GM06990 (cell line): ENCODE measurements around the gene ACOT12.
"Not testable (repeated sequence)": the region's sequence is repeated elsewhere in the genome, so short reads cannot be mapped to it uniquely, and the experiment has no call there.

Source experiments
- DNase-seq: peaks from one replicate; pipeline ENCODE4 v3.0.0-alpha.2; 2011; ENCODE audit not compliant: insufficient read length; ENCODE audit errors: extremely low read depth
- H3K27me3 ChIP-seq: replicated peaks from 2 replicates; pipeline ENCODE4 v1.6.0; 2011; ENCODE audit warnings: low read length; ENCODE audit not compliant: control insufficient read depth, insufficient read depth
- H3K36me3 ChIP-seq: 2 replicates; pipeline ENCODE4 v1.5.1; 2011; ENCODE audit warnings: low read length; ENCODE audit not compliant: control insufficient read depth, insufficient read depth
- H3K4me3 ChIP-seq: replicated peaks from 2 replicates; pipeline ENCODE4 v1.5.1; 2011; ENCODE audit warnings: low read depth, mild to moderate bottlenecking, control low read depth, low read length
- TF ChIP-seq, protein P1 (sequence below): IDR thresholded peaks from 2 replicates; pipeline ENCODE4 v1.5.1; 2011; ENCODE audit warnings: low read length, control low read depth, mild to moderate bottlenecking, inconsistent platforms; ENCODE audit not compliant: insufficient read depth, poor library complexity, severe bottlenecking

The ACOT12 gene

DNA sequence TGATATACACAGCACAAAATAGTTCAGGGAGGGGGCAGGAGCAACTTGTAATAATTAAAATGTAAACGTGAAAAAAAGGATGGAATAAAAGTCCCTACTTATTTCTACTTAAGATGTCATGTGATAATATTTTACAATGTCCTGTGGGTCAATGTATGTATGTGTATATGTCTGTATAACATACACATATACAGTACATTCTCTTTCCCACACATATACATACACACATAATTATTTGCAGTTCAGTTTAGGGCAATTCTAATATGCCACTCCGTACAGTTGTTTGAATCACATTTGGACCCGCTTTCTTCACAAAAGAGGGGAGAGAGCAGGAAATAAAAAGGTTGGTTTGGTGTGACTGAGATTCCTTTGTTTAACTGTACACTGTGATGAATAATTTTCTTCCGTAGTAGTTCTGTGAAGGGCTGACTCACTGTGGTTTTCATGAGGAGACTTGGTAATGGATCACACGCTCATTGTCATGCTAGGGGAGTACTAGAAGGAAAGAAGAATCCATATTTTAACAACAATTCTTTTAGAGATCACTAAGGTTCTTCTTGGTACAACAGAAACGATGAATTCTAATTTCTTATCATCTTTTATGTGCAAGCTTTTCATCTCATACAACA lies 26.2 kb upstream of the ACOT12 start:
- TF ChIP-seq, protein P1, sequence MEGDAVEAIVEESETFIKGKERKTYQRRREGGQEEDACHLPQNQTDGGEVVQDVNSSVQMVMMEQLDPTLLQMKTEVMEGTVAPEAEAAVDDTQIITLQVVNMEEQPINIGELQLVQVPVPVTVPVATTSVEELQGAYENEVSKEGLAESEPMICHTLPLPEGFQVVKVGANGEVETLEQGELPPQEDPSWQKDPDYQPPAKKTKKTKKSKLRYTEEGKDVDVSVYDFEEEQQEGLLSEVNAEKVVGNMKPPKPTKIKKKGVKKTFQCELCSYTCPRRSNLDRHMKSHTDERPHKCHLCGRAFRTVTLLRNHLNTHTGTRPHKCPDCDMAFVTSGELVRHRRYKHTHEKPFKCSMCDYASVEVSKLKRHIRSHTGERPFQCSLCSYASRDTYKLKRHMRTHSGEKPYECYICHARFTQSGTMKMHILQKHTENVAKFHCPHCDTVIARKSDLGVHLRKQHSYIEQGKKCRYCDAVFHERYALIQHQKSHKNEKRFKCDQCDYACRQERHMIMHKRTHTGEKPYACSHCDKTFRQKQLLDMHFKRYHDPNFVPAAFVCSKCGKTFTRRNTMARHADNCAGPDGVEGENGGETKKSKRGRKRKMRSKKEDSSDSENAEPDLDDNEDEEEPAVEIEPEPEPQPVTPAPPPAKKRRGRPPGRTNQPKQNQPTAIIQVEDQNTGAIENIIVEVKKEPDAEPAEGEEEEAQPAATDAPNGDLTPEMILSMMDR = no peak
- DNase-seq = no peak
- no peak overlapping the region for H3K4me3 ChIP-seq
- peaks cover 2% of the 10 kb centered on the region; the same call in 1 of the 2 replicates for H3K36me3 ChIP-seq
- H3K27me3 ChIP-seq = no peaks in the 10 kb centered on the region

GRCh38 chr5:81418606-81419005 lies 24.7 kb upstream of the ACOT12 start:
- H3K27me3 ChIP-seq = no peaks in the 10 kb centered on the region
- TF ChIP-seq, protein P1 = no peak
- H3K36me3 ChIP-seq = peaks cover 2% of the 10 kb centered on the region; the same call in 1 of the 2 replicates
- H3K4me3 ChIP-seq = no peak overlapping the region
- no peak for DNase-seq

- TF ChIP-seq, protein P1 = no peak
- H3K36me3 ChIP-seq = peaks cover 2% of the 10 kb centered on the region; the same call in 1 of the 2 replicates
- DNase-seq = no peak
Observed at GRCh38 chr5:81417052-81417451, 23.1 kb upstream of the ACOT12 start.

DNA sequence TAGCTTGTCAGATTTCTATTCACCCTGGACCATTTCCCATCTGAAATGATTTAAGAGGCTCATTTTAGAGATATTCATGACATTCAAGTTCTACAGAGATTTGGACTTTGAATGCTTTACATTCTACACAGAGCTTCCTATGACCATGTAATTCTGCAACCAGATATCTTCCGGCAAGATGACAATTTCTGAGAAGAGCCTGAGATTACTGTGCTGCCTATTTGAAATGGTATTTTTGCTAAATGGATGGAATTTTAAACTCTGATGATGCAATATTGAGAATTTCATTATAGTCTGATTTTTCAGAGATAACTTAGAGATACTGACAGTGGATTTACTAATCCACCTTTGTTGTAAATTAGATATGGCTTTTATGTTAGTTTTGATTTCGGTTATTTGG lies 16.0 kb upstream of the ACOT12 start:
- TF ChIP-seq, protein P1 = no peak
- Histone ChIP-seq H3K27me3 (no peaks in the 10 kb centered on the region), H3K4me3 (no peak overlapping the region), H3K36me3 (no peaks in the 10 kb centered on the region)
- no peak for DNase-seq

More at GRCh38 chr5:81417052-81417451, 23.1 kb upstream of the ACOT12 start:
- Histone ChIP-seq H3K27me3 (no peaks in the 10 kb centered on the region), H3K4me3 (no peak overlapping the region)

- H3K27me3 ChIP-seq = no peaks in the 10 kb centered on the region
- DNase-seq = no peak
- no peak overlapping the region for H3K4me3 ChIP-seq
- no peaks in the 10 kb centered on the region for H3K36me3 ChIP-seq
- TF ChIP-seq, protein P1 = no peak
Observed at GRCh38 chr5:81409361-81409760, 15.4 kb upstream of the ACOT12 start.

DNA sequence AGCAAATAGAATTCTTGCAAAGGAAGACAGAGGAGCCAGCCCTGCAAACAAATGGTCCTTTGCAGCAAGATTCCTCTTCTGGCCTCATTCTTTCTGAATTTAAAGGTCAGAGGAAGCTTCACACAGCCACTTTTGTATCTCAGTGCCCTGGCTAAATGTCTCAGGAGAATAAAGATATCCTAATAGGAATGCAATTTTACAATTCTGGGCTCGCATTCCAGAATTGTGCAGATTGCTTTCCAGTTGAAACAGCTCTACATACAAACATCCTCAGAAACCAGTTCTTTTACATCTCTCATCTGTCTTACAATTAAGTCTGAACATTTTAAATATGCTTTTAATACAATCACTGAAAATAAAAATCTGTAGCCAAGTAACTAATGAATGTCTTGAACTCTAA lies 14.6 kb upstream of the ACOT12 start:
- no peaks in the 10 kb centered on the region for H3K36me3 ChIP-seq
- H3K27me3 ChIP-seq = no peaks in the 10 kb centered on the region
- no peak for DNase-seq
- H3K4me3 ChIP-seq = no peak overlapping the region
- TF ChIP-seq, protein P1 = no peak

- not testable (repeated sequence) for H3K4me3 ChIP-seq, H3K36me3 ChIP-seq, DNase-seq, H3K27me3 ChIP-seq
Observed at GRCh38 chr5:81407811-81408210, 13.9 kb upstream of the ACOT12 start.
